GM18870 (cell line): ENCODE results near the gene MAGI3.
"Not testable (repeated sequence)": the region's sequence is repeated elsewhere in the genome, so short reads cannot be mapped to it uniquely, and the experiment has no call there.

Source experiments
- ATAC-seq: cut with Tn5 transposase; IDR thresholded peaks from one replicate; pipeline ENCODE4 v1.9.1; 2021; ENCODE audit warnings: moderate library complexity; ENCODE audit not compliant: unreplicated experiment

Gene MAGI3

DNA sequence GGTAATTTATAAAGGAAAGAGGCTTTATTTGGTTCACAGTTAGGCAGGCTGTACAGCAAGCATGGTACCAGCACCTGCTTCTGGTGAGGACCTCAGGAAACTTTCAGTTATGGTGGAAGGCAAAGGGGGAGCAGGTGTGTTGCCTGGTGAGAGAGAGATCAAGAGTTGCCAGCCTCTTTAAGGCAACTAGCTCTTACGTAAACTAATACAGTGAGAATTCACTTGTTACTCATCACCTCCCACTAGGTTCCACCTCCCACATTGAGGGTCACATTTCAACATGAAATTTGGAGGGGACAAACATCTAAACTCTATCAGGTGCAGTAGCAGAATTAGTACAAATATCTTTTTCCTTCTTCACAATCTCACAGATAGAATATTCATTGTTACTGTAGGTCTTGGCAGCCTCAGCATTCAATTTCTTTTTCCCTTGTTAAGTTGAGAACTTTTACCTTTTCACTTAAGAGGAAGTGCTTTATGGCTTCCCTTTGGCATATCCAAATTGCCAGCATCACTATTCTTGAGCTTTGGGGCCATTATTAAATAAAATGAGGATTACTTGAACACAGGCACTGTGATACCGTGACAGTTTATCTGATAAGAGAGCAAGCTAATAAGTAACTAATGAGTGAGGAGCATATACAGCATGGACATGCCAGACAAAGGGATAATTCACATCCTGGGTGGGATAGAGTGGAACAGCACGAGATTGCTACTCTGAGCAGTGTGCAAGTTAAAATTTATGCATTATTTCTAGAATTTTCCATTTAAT, 48.4 kb downstream of the MAGI3 start:
- no peak for ATAC-seq

DNA sequence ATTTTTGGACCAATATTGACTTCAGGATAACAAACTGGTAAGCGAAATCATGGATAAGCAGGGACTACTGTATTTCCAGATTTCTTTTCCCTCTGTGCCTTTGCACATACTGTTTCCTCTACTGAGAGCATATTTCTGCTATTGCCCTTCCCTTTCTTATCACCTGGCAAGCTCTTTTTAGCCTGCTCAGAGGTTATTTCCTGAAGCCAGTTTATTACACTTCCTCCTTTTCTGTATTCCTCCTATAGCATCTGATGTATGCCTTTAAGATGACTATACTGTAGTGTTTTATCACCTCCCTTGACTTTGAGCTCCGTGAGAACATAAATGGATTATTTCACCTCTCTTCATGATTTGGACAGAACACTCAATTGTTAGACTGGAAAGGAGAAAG, 49.0 kb downstream of the MAGI3 start:
- ATAC-seq, result no peak

DNA sequence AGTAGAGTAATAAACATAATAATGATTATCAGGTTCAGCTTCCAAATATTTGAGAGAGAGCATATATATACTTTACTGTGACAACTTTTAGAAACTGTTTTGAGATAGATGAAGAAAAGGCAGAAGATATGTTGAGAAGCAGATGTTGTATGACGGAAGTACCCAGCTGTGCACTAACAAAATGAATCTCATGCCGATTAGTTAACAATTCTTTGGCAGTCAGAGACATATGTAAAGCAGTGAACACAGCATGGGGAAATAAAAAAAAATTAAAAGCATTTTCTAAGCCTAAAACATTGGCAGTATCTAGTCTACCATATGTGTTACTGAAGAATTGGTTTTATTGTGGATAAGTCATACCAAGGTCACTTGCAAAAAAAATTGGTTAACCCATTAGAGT, 51.8 kb downstream of the MAGI3 start:
- no peak for ATAC-seq

DNA sequence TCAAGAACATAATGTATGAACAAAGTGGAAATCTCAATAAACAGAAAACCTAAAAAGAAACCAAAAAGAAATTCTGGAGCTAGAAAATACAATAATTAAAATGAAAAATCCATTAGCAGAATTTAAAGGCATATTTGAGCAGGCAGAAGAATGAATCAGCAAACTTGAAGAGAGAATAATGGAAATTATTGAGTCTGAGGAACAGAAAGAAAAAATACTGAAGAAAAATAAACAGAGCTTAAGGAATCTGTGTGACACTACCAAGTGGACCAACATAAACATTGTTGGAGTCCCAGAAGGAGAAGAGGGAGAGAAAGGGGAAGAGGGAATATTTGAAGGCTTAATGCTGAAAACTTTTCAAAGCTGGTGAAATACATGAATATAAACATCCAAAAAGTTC, 54.5 kb downstream of the MAGI3 start:
- ATAC-seq, result no peak

DNA sequence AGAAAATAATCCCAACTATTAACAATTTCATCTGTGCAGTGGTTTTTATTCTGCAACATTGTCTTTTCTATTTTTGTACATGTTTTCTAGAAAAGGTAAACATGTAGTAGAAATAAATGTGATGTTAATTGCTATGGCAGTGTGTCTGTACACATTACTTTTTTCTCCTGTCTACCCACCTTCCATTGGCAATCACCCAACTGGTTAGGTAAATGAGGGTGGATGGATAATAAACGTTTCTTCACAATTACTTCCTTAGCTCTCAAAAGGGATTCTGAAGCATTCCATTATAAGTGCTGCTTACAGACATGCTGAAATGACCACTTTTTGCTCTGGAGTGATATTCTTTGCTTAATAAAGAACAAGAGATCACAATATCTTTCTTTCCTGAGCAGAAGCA, 61.4 kb downstream of the MAGI3 start:
- ATAC-seq, result no peak

DNA sequence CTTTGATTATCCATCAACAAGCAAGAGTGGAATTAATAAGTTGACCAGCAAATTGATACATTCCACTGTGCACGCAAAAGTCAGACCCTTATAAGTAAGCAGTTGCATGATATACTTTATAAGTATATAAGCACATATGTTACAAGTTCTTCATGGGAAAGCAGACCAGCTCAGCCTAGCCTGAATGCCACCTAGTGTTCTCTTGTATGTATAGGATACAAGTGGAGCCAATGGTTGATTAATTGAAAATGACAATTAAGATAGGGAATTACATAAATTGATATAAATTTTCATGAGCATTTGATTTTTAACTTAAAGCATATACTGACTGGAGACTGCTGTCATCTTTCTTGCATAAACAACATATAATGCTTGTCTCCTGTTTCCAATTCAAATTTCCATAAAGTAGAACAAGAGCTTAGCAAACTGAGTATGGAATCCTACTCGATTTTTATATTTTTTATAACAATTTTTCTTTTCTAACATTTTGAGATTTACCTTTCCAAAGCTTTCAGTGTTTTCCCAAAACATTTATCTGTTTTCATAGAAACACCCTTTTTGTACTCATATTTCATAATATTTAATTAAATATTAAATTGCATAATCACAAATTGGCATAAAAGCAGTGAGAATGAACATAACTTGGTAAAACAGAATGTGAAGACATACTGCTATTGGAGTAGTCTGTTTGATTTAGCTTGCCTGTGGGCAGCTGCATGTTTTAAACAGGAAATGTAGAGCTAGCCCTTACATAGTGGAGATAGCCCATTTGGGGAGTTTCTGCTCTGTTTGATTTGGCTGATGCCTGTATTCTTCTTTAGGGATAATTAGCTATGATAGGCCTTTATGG, 62.8 kb downstream of the MAGI3 start:
- no peak for ATAC-seq

DNA sequence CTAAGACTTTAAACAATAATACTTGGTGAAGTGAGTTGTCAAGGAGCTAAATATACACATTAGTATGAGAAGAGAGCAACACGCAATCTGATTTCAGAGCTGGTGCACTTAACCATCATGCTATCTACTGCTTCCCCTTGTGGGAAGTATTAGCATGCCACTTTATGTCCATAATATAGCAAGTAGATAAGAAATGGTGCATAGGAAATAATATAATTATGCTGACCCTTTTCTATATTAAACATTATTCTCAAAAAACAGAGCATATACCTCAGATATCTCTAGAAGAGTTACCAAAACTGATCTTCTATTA, 63.4 kb downstream of the MAGI3 start:
- ATAC-seq, result no peak

DNA sequence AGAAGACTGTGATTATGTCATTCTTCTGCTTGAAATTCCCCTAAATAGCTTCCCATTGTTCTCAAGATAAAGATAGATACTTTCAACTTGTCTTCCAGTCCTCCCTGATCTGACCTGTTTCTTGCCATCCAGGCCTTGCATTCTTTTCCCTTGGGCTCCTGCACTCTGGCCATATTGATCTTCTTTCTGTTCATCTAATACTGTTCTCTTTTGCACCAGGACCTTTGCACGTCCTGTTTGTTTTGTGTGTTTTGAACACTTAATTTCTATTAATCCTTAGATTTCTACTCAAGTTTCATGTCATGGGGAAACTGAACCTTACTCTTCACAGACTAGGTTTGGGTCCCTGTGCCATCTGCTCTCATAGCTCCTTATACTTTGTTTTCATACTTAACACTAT, 65.1 kb downstream of the MAGI3 start:
- ATAC-seq, result no peak

DNA sequence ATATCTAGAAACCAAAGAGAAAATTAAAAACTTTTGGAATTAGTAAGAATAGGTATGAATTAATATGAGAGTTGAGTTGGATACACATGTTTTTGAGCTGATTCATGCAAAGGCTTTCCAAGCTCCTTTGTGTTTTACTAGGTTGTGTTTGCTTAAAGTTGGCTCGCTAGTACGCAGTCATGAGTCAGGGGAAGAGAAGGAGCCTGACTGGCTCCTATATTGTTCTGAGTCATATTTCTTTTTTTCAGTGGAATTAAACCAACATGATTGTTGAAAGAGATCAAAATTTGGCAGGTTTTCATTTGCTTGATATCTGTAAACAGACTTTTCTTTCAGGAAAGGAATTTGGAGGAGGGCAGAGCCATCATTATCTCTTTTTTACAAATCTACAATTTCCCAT, 66.7 kb downstream of the MAGI3 start:
- no peak for ATAC-seq

DNA sequence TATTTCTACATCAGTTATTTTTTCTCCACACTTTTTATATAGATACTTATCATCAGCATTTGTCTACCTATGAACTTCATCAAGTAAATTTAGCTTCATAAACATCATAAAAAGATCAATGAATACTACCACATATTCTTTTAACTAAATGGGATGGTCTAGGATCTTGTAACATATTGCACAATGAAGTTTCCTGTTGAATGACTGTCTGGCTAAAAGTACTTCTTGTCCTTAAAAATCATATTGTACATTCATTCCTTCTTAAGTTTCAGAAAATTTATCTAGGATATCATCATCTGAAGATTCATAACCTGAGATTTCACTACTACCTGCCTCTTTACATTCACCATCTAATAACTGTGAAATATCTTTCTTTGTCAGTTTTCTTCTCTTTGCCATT, 69.0 kb downstream of the MAGI3 start:
- ATAC-seq, result no peak

DNA sequence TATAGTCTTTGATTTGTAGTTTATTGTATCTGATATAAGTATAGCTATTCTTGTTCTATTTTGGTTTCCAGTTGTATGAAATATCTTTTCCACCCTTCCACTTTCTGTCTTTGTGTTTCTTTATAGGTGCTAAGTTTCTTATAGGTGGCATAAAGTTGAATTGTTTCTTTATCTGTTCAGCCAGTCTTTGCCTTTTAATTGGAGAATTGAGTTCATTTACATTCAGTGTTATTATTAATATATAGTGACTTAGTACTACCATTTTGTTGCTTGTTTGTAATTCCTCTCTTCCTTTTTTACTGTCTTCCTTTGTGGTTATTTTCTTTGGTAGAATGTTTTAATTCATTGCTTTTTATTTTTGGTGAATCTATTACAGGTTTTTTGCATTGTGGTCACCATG, 77.7 kb downstream of the MAGI3 start:
- ATAC-seq, result no peak

DNA sequence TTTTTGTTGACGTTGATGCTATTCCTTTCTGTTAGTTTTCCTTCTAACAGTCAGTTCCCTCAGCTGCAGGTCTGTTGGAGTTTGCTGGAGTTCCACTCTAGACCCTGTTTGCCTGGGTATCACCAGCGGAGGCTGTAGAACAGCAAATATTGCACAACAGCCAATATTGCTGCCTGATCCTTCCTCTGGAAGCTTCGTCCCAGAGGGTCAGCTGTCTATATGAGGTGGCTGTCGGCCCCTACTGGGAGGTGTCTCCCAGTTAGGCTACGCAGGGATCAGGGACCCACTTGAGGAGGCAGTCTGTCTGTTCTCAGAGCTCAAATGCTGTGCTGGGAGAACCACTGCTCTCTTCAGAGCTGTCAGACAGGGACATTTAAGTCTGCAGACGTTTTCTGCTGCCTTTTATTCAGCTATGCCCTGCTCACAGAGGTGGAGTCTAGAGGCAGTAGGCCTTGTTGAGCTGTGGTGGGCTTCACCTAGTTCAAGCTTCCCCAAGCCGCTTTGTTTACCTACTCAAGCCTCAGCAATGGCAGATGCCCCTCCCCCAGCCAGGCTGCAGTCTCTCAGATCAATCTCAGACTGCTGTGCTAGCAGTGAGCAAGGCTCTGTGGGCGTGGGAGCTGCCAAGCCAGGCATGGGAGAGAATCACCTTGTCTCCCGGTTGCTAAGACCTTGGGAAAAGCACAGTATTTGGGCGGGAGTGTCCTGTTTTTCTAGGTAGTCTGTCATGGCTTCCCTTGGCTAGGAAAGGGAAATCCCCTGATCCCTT, 88.3 kb downstream of the MAGI3 start:
- not testable (repeated sequence) for ATAC-seq

DNA sequence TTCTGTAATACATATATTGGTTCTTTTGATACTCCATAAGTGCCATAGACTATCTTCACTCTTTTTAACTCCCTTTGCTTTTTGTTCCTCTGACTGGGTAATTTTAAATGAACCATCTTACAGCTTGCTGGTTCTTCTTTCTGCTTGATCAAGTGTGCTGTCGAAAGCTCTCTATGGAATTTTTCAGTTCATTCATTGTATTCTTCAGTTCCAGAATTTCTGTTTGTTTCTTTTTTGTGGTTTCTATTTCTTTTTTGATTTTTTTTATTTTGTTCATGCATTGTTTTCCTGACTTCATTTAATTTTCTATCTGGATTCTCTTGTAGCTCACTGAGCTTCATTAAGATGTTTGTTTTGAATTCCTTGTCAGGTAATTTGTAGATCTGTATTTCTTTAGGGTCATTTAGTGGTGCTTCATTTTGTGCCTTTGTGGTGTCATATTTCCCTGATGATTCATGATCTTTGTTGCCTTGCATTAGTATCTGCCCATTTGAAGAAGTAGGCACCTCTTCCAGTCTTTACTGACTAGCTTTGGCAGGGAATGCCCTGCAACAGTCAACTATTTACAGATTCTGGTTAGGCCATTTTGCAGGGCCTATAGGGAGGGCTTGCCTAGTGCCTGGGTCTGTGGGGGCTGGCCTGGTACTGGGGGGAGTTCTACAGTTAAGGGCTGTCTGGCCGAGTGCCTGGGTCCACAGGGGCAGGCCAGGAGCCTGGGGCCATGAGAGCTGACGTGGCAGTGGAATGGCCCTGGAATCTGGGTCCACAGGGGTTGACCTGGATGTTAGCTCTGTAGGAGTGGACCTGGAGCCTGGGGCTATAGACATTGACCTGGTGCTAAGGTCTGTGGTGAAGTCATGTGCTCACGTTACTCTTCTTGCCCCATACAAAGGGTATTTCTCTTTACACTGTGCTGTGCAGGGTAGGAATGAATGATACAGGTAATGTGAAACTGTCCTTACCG, 89.7 kb downstream of the MAGI3 start:
- ATAC-seq, result no peak

DNA sequence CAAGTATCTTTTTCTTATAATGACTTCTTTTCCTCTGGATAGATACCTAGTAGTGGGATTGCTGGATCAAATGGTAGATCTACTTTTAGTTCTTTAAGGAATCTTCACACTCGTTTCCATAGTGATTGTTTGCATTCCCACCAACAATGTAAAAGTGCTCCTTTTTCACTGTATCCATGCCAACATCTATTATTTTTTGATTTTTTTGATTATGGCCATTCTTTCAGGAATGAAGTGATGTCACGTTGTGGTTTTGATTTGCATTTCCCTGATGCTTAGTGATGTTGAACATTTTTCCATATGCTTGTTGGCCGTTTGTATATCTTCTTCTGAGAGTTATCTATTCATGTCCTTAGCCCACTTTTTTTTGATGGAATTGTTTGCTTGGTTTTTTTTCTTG, 94.8 kb downstream of the MAGI3 start:
- ATAC-seq, result not testable (repeated sequence)

DNA sequence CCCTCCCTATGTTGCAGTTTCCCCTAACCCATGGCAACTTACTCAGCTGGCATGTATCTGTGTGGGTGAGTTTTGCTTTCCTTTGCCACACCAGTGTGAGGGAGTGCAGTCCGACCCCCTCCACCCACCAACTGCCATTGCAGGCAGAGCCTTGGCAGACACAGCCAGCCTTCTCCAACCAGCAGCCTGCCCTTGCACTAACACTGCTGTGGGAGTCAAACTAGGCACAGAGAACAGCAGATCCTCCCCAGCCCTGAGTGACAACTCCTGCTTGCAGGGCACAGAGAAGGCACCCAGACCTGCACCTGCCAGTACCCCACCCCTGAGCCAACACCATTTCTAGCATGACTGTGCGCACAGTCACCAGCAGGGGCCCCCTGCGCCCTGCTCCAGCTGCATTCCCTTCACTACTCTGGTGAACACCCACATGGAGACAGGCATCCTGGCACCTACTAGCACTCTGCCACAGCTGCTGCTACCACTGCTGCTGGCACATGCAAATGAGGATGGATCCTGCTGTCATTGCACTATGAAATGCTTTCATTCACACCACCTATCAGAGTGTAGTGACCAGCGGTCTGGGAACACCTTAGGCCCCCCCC, 98.4 kb downstream of the MAGI3 start:
- no peak for ATAC-seq

DNA sequence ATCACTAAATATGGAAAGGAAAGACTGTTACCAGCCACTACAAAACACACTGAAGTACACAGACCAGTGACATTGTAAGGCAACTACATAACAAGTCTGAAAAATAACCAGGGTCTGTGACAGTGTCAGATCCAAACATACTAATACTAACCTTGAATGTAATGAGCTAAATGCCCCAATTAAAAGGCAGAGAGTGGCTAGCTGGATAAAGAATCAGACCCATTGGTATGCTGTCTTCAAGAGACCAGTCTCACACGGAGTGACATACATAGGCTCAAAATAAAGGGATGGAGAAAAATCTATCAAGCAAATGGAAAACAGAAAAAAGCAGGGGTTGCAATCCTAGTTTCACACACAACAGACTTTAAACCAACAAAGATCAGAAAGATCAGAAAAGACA, 100.1 kb downstream of the MAGI3 start:
- no peak for ATAC-seq

DNA sequence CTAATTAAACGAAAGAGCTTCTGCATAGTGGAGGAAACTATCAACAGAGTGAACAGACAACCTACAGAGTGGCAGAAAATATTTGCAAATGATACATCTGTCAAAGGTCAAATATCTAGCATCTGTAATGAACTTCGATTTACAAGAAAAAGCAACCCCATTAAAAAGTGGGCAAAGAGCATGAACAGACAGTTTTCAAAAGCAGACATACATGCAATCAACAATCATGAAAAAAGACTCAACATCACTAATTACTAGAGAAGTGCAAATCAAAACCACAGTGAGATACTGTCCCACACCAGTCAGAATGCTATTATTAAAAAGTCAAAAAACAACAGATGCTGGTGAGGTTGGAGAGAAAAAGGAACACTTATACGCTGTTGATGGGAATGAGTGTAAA, 103.2 kb downstream of the MAGI3 start:
- ATAC-seq, result no peak

DNA sequence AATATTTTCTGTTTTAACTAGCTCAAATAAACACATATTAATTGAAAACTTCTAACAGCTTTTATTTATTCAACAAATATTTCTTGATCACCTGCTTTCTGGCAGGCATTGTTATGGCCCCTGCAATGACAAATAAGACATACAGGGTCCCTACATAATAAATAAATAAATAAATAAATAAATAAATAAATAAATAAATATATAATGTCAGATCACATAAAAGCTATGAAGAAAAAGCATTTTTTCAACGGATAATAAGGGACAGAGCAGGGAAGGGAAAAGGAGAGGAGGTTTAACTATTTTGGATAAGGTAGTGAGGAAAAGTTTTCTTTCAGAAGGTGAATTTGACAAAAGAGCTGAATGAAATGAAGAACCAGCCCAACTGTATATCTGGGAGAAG, 115.0 kb downstream of the MAGI3 start:
- no peak for ATAC-seq

DNA sequence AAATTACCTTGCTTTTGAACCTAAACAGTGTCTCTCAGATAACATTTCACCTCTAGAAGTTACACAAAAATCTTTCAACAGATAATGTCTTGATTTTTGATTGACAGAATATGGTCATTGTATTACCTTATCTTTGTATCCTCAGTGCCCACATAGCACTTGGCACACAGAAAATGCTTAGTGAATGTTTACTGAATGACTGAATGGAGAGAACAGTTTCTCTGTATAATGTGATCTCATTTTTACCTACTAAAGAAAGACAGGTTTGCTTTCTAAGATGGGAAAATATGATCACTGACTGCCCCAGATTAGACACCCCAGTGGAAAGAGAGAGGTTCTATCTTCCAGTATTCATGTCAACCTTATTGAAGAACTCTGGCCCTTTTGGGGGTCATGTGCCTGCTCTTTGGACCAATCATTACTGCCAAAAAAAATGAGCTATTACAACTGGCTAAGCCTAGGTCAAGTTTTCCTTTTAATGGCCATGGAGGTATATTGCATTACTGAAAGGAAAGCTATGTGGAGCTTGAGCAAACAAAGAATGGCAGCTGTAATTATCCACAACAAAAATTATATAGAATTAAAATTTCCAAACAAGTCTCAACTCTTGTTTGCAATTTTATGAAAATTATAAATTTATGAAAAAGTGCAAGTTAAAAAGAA, 117.4 kb downstream of the MAGI3 start:
- no peak for ATAC-seq
